ENCODE data around the gene LIMK1.

DNA sequence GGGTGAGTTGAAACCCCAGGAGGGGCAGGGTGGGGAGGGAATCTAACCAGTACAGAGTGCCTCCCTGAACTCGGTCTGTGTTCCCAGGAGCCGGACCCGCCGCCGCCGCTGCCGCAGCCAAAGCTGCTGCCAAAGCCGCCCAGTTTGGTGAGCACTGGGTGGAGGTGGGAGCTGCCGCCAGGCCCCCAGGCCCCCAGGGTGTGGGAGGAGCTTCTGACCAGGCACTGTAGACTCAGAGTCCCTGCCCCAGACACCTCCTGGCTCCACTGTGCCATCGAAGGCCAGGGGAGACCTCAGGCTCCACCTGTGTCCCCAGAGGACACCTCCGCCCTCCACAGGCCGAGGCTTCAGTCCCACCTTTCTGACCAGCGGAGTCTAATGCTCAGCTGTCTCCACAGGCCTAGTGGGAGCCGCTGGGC, 20.4 kb upstream of the LIMK1 start:
- TF ChIP-seq CTCF (IDR thresholded peaks at IDR 0.05; ENCODE audit: low read length) = no peak
- no peak for TF ChIP-seq EZH2 (IDR thresholded peaks at IDR 0.05; ENCODE audit: borderline replicate concordance, low read length)
